ENCODE results near the gene SLC39A13. TPM values are rescaled to one million over a fixed set of nuclear protein-coding genes. Genes with fewer than 3 reads are reported as not detected.
A peak's percentile ranks its signal among the peaks of the same experiment; 100 is the strongest.

Gene SLC39A13
- total and polyA plus RNA-seq, 2 of the 13 experiments (the other 11 are each of a cell fraction or from before 2014, with no cell fraction given) = 15.3 to 30.5 TPM

GRCh38 chr11:47408598-47409439 is 429 bp downstream of the SLC39A13 start (continued):
- TF ChIP-seq SAFB2 (CRISPR knock-in tag; IDR thresholded peaks at IDR 0.05; ENCODE audit: borderline replicate concordance, low read depth) (0 out of 2 replicates have a peak, but pooled peaks have one; percentile 19), ZNF3 (CRISPR knock-in tag; IDR thresholded peaks at IDR 0.05) (no peak), ATF7 (IDR thresholded peaks at IDR 0.05) (no peak), ATF7 (CRISPR knock-in tag; IDR thresholded peaks at IDR 0.05) (no peak), RBAK (CRISPR knock-in tag; IDR thresholded peaks at IDR 0.05) (no peak), ZNF598 (CRISPR knock-in tag; IDR thresholded peaks at IDR 0.05; ENCODE audit: borderline replicate concordance) (no peak), NFKB2 (CRISPR knock-in tag; IDR thresholded peaks at IDR 0.05; ENCODE audit: borderline replicate concordance) (0 out of 2 replicates have a peak, but pooled peaks have one; percentile 23), ZFYVE20 (CRISPR knock-in tag; IDR thresholded peaks at IDR 0.05; ENCODE audit: borderline replicate concordance, low read depth) (0 out of 2 replicates have a peak, but pooled peaks have one; percentile 35), THAP7 (CRISPR knock-in tag; IDR thresholded peaks at IDR 0.05) (no peak), ELF4 (CRISPR knock-in tag; IDR thresholded peaks at IDR 0.05; ENCODE audit: borderline replicate concordance) (no peak), CERS6 (CRISPR knock-in tag; IDR thresholded peaks at IDR 0.05) (no peak), KDM1A (CRISPR knock-in tag; IDR thresholded peaks at IDR 0.05) (no peak), GMEB1 (CRISPR knock-in tag; IDR thresholded peaks at IDR 0.05; ENCODE audit: borderline replicate concordance) (no peak), SP2 (CRISPR knock-in tag; IDR thresholded peaks at IDR 0.05) (peak; percentile 24; the same call in 1 of the 2 replicates), ISL2 (CRISPR knock-in tag; IDR thresholded peaks at IDR 0.05) (no peak), ZBTB42 (CRISPR knock-in tag; IDR thresholded peaks at IDR 0.05) (0 out of 2 replicates have a peak, but pooled peaks have one; percentile 36), HDAC1 (CRISPR knock-in tag; IDR thresholded peaks at IDR 0.05) (no peak), ZC3H13 (CRISPR knock-in tag; IDR thresholded peaks at IDR 0.05) (no peak), LCORL (IDR thresholded peaks at IDR 0.05) (no peak), LCORL (CRISPR knock-in tag; IDR thresholded peaks at IDR 0.05) (no peak), PREB (CRISPR knock-in tag; IDR thresholded peaks at IDR 0.05) (no peak), NFE2 (CRISPR knock-in tag; IDR thresholded peaks at IDR 0.05) (no peak), ZNF10 (CRISPR knock-in tag; IDR thresholded peaks at IDR 0.05; ENCODE audit: borderline replicate concordance, low read depth) (no peak), NBN (conservative IDR thresholded peaks at IDR 0.05) (no peak), ZNF512 (CRISPR knock-in tag; IDR thresholded peaks at IDR 0.05) (0 out of 2 replicates have a peak, but pooled peaks have one; percentile 25)
